Heart right ventricle (tissue), 16 donors: ENCODE measurements around the gene CHKA. TPM values are rescaled to one million over a fixed set of nuclear protein-coding genes. Genes with fewer than 3 reads are reported as not detected.

Source experiments
- ATAC-seq, 8 donors: fragments of 200-7000 bp; cut with Tn5 transposase; one replicate each; pipeline ENCODE4 v1.9.1; 2020; ENCODE audit warnings: mild to moderate bottlenecking in 8 of 8, moderate library complexity in 8 of 8, moderate number of reproducible peaks in 1 of 8
- DNase-seq, 2 donors: peaks; one replicate each; pipeline ENCODE4 v3.0.0-alpha.2; 2020
- H3K27ac ChIP-seq, 10 donors: fragments of 200-600 bp; sonication (generic) in 2 of 10; one replicate each; pipeline versions ENCODE4 v1.5.0 to v1.8.0; 2020 to 2022; ENCODE audit warnings: mild to moderate bottlenecking in 3 of 10
- H3K27me3 ChIP-seq, 7 donors: fragments of 200-600 bp; one replicate each; pipeline ENCODE4 v1.8.0; 2021 to 2022; ENCODE audit warnings: mild to moderate bottlenecking in 2 of 7
- H3K36me3 ChIP-seq, 9 donors: fragments of 200-600 bp; sonication (generic) in 1 of 9; one replicate each; pipeline versions ENCODE4 v1.5.0 to v1.8.0; 2020 to 2022; ENCODE audit warnings: mild to moderate bottlenecking in 2 of 9
- H3K4me1 ChIP-seq, 9 donors: fragments of 200-600 bp; sonication (generic) in 1 of 9; one replicate each; pipeline versions ENCODE4 v1.5.0 to v1.8.0; 2020 to 2022; ENCODE audit warnings: mild to moderate bottlenecking in 4 of 9
- H3K4me3 ChIP-seq, 10 donors: fragments of 200-600 bp; sonication (generic) in 2 of 10; one replicate each; pipeline versions ENCODE4 v1.5.0 to v1.8.0; 2020 to 2022; ENCODE audit warnings: mild to moderate bottlenecking in 7 of 10, moderate library complexity in 2 of 10
- H3K9me3 ChIP-seq, 11 donors: fragments of 200-600 bp in 10 of 11; sonication (generic) in 2 of 11; one replicate each; pipeline versions ENCODE4 v1.5.0 to v1.8.0; 2013 to 2022; ENCODE audit warnings: mild to moderate bottlenecking in 2 of 11, control low read depth in 1 of 11, moderate library complexity in 1 of 11
- WGBS, 2 donors: extraction: QIAGEN DNeasy Blood & Tissue Kit; methylation state at CpG; one replicate each; pipeline ENCODE4 v1.1.7; 2013; ENCODE audit warnings: inconsistent platforms in 1 of 2; 5-methylcytosine and 5-hydroxymethylcytosine counted together
- intact Hi-C, 10 donors: fragments of 100-400 bp; cut with DNase I; formaldehyde crosslinking; loops; one replicate each; pipeline versions ENCODE4 v1.11.1 to v1.14.2; 2022
- polyA plus RNA-seq, 2 donors: library from polyadenylated mRNA; stranded (reverse); fragments of 200-250 nt; gene quantifications; one replicate each; pipeline ENCODE4 v1.2.3, GENCODE V29; 2013
- total RNA-seq, 10 donors: library from RNA; stranded (reverse); fragmentation: NEBNext Ultra II Directional in 3 of 10; extraction: Animal tissue kit (Norgen Biotek cat#: 25700) in 3 of 10; gene quantifications; one replicate each; pipeline versions ENCODE4 v1.2.1 to v1.2.4, GENCODE V29; 2021 to 2023
- TF ChIP-seq, protein P1 (sequence below), 9 donors: fragments of 200-600 bp; sonication (generic) in 2 of 9; IDR thresholded peaks; one replicate each; pipeline versions ENCODE4 v1.5.0 to v1.8.0; 2021 to 2022; ENCODE audit warnings: antibody characterized with exemption in 9 of 9, mild to moderate bottlenecking in 5 of 9, moderate library complexity in 1 of 9
- donor health status: Arrhythmogenic right ventricular cardiomyopathy.
- donor health status: ischemic (EF 13 %, LVEDD 7.1; RV severe dilation, severe dysfunction).
- donor health status: healthy with polysubstance abuse.
- donor health status: DM: no; HTN: yes; CAD: no.
- donor health status: DM: no; HTN: no; CAD: no.
- donor health status: ischemic (EF 25% LVEDD 6.9; RV normal size, moderate dysfunction).
- donor health status: ischemic (EF 25% LVEDD 5.7; RV mildly dilated, moderate dysfunction).
- donor health status: healthy.
- donor health status: DM: yes; HTN: yes; CAD: no.
- donor health status: Ischemic cardiomyopathy.
- donor health status: ischemic (EF 35%, LVEDD 5.7; RV mildly dilated, moderate dysfunction).
- donor health status: nonischemic (EF 11% LVEDD 7.7; RV severe dilation, severe dysfunction).
- donor health status: DM: yes; HTN: yes; CAD: no.
- donor health status: PGD.
- donor health status: ischemic (EF 29% LVEDD 5.4; RV normal size, mild dysfunction).
- donor health status: nonischemic (EF 23%, LVEDD 6.1; RV moderate dilation, normal function).

The CHKA gene
- total and polyA plus RNA-seq, 12 donors = 7.0 to 66.1 (median 9.6) TPM

- no peak overlapping the region for H3K27ac ChIP-seq
- no peak overlapping the region for H3K4me3 ChIP-seq
- H3K27me3 ChIP-seq = no peaks in the 10 kb centered on the region
- peaks cover 0 to 6% (median 0%) of the 10 kb centered on the region in 11 donors for H3K9me3 ChIP-seq
- DNase-seq (no peak), ATAC-seq (no peak)
- TF ChIP-seq, protein P1, sequence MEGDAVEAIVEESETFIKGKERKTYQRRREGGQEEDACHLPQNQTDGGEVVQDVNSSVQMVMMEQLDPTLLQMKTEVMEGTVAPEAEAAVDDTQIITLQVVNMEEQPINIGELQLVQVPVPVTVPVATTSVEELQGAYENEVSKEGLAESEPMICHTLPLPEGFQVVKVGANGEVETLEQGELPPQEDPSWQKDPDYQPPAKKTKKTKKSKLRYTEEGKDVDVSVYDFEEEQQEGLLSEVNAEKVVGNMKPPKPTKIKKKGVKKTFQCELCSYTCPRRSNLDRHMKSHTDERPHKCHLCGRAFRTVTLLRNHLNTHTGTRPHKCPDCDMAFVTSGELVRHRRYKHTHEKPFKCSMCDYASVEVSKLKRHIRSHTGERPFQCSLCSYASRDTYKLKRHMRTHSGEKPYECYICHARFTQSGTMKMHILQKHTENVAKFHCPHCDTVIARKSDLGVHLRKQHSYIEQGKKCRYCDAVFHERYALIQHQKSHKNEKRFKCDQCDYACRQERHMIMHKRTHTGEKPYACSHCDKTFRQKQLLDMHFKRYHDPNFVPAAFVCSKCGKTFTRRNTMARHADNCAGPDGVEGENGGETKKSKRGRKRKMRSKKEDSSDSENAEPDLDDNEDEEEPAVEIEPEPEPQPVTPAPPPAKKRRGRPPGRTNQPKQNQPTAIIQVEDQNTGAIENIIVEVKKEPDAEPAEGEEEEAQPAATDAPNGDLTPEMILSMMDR (IDR thresholded peaks at IDR 0.05) = no peak
- WGBS, 2 donors = 89 to 91% methylated on average over 12 of the region's 12 CpGs
- intact Hi-C loops = loop anchor here in 2 of 10 donors (5.0 to 10.0 kb wide), 2 partner anchors 185 to 1723 kb away; no protein-coding TSS in a partner anchor
- H3K36me3 ChIP-seq = peaks cover 0 to 36% (median 0%) of the 10 kb centered on the region in 9 donors
- H3K4me1 ChIP-seq = peaks cover 0 to 10% (median 5%) of the 10 kb centered on the region in 9 donors
Observed at GRCh38 chr11:68019486-68019885, 101.7 kb downstream of the CHKA start.

- 91 to 93% methylated on average over 18 of the region's 18 CpGs for WGBS, 2 donors
- ATAC-seq = no peak
- Histone ChIP-seq H3K36me3 (peaks cover 0 to 30% (median 0%) of the 10 kb centered on the region in 9 donors), H3K27me3 (no peaks in the 10 kb centered on the region), H3K4me1 (peaks cover 0 to 17% (median 5%) of the 10 kb centered on the region in 9 donors), H3K27ac (no peak overlapping the region), H3K4me3 (no peak overlapping the region), H3K9me3 (no peaks in the 10 kb centered on the region)
- DNase-seq = no peak
- TF ChIP-seq, protein P1 (IDR thresholded peaks at IDR 0.05) = no peak
- intact Hi-C loops = loop anchor here in 2 of 10 donors (5.0 to 10.0 kb wide), 2 partner anchors 186 to 1724 kb away; no protein-coding TSS in a partner anchor
Observed at GRCh38 chr11:68018730-68019190, 102.4 kb downstream of the CHKA start.

DNA sequence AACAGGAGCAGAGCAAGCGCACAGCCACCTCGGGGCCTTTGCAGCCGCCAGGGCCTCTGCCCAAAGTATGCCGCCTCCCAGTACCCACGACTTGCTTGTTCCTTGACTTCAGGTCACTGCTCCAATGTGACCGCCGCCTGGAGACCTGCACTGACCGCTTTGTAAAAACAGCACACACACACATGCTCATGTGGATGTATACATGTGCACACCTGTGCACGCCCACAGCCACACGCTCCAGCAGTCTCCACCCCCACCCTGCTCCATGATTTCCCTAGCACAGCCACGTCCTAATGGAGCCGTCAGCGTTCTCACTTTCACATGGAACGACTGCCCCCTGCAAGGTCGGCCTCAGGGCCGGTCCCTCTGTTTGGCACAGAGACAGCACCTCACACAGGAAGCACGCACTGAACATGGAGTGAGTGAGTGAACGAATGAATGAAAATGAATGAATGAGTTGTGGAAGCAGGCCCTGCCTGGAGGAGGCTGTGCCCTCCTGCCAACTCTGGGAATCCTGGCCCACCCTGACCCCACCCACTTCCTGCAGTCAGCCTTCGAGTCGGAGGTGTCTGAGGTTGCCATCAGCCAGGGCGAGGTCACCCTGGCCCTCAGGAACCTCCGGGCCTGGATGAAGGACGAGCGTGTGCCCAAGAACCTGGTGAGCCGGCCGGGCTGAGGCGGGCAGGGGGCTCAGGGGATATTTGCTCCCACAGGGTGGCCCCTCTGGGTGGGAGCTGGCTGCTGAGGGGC lies 103.0 kb downstream of the CHKA start:
- 78 to 82% methylated on average over 27 of the region's 27 CpGs for WGBS, 2 donors
- TF ChIP-seq, protein P1 (IDR thresholded peaks at IDR 0.05) = no peak

GRCh38 chr11:68016904-68017817 lies 104.0 kb downstream of the CHKA start:
- intact Hi-C loops = loop anchor here in 2 of 10 donors (5.0 to 10.0 kb wide), 2 partner anchors 188 to 1725 kb away; no protein-coding TSS in a partner anchor
- TF ChIP-seq, protein P1 (IDR thresholded peaks at IDR 0.05) = no peak
- Histone ChIP-seq H3K27me3 (no peaks in the 10 kb centered on the region), H3K4me3 (no peak overlapping the region), H3K9me3 (no peaks in the 10 kb centered on the region), H3K27ac (no peak overlapping the region), H3K4me1 (peaks cover 0 to 30% (median 5%) of the 10 kb centered on the region in 9 donors), H3K36me3 (peaks cover 0 to 21% (median 0%) of the 10 kb centered on the region in 9 donors)
- WGBS, 2 donors = 61 to 64% methylated on average over 16 of the region's 16 CpGs
- no peak for DNase-seq
- ATAC-seq = no peak

More for the DNA sequence above, 103.0 kb downstream of the CHKA start:
- ATAC-seq = no peak
- intact Hi-C loops = loop anchor here in 2 of 10 donors (5.0 to 10.0 kb wide), 2 partner anchors 187 to 1724 kb away; no protein-coding TSS in a partner anchor
- peaks cover 0 to 20% (median 5%) of the 10 kb centered on the region in 9 donors for H3K4me1 ChIP-seq
- H3K36me3 ChIP-seq = peaks cover 0 to 26% (median 0%) of the 10 kb centered on the region in 9 donors
- no peak for DNase-seq
- H3K27ac ChIP-seq = no peak overlapping the region
- no peaks in the 10 kb centered on the region for H3K27me3 ChIP-seq
- no peak overlapping the region for H3K4me3 ChIP-seq
- H3K9me3 ChIP-seq = no peaks in the 10 kb centered on the region
